T-cell (primary cell): Measurements from ENCODE around the gene ABCF3. TPM values are rescaled to one million over a fixed set of nuclear protein-coding genes. Genes with fewer than 3 reads are reported as not detected.

ENCODE experiments used
- ATAC-seq, 4 experiments: fragments of 200-7000 bp in 3 of 4; fragments of 150-1000 bp in 1 of 4; cut with Tn5 transposase; replicated peaks in 1 of 4; 1 replicate in 3 of 4; 2 replicates in 1 of 4; pipeline ENCODE4 v1.10.0; 2021; ENCODE audit warnings: moderate library complexity in 3 of 4, mild to moderate bottlenecking in 2 of 4, moderate number of reproducible peaks in 1 of 4
- CTCF ChIA-PET, 2 donors: fragments of 300-600 bp; sonication (Branson Sonifier 250); formaldehyde crosslinking; loops; one replicate each; lab custom pipeline; 2022; ENCODE audit warnings: antibody characterized with exemption in 2 of 2; lab: Charles Lee
- POLR2A ChIA-PET, 2 donors: fragments of 300-600 bp; sonication (Branson Sonifier 250); formaldehyde crosslinking; loops; one replicate each; lab custom pipeline; 2022; ENCODE audit warnings: antibody characterized with exemption in 2 of 2; lab: Charles Lee
- DNase-seq, 35 experiments: peaks; one replicate each; pipeline versions ENCODE4 v3.0.0 to v3.0.0-alpha.2; 2013 to 2023
- H3K27ac ChIP-seq: one replicate; pipeline ENCODE4 v1.5.1; 2013; ENCODE audit warnings: low read length
- H3K27me3 ChIP-seq, 2 experiments: replicated peaks in 1 of 2; 1 replicate in 1 of 2; 2 replicates in 1 of 2; pipeline versions ENCODE4 v1.6.1 to v1.7.0; 2013; ENCODE audit warnings: low read length in 1 of 2, mixed read lengths in 1 of 2; ENCODE audit not compliant: control insufficient read depth in 2 of 2, insufficient read depth in 2 of 2; ENCODE audit errors: extremely low read depth in 1 of 2
- H3K36me3 ChIP-seq, 2 donors: 1 replicate in 1 of 2; 2 replicates in 1 of 2; pipeline versions ENCODE4 v1.6.1 to v1.7.0; 2013; ENCODE audit warnings: low read length in 1 of 2; ENCODE audit not compliant: control insufficient read depth in 2 of 2, insufficient read depth in 1 of 2; ENCODE audit errors: extremely low read depth in 1 of 2
- H3K4me1 ChIP-seq, 2 experiments: 1 replicate in 1 of 2; 2 replicates in 1 of 2; pipeline versions ENCODE4 v1.6.1 to v1.7.0; 2013; ENCODE audit warnings: low read length in 2 of 2, mixed read lengths in 1 of 2; ENCODE audit not compliant: insufficient read depth in 2 of 2, control insufficient read depth in 1 of 2; ENCODE audit errors: extremely low read depth in 1 of 2
- H3K4me3 ChIP-seq, 2 donors: 1 replicate in 1 of 2; 2 replicates in 1 of 2; pipeline versions ENCODE4 v1.5.1 to v1.7.0; 2013; ENCODE audit warnings: mild to moderate bottlenecking in 2 of 2, low read length in 1 of 2, moderate library complexity in 1 of 2; ENCODE audit not compliant: control insufficient read depth in 1 of 2; ENCODE audit errors: extremely low read depth in 1 of 2
- H3K9me3 ChIP-seq: 2 replicates; pipeline ENCODE4 v1.7.0; 2013
- H3K27ac Mint-ChIP-seq, 2 donors: one replicate each; pipeline ENCODE4 v1.8.0; 2020 to 2021; ENCODE audit warnings: mild to moderate bottlenecking in 2 of 2, mixed read lengths in 2 of 2
- H3K27me3 Mint-ChIP-seq, 2 donors: one replicate each; pipeline ENCODE4 v1.8.0; 2021 to 2022; ENCODE audit warnings: mixed read lengths in 2 of 2
- H3K36me3 Mint-ChIP-seq: one replicate; pipeline ENCODE4 v1.8.0; 2021; ENCODE audit warnings: mixed read lengths
- H3K4me1 Mint-ChIP-seq, 3 donors: one replicate each; pipeline ENCODE4 v1.8.0; 2020 to 2022; ENCODE audit warnings: mixed read lengths in 3 of 3, mild to moderate bottlenecking in 1 of 3
- H3K4me3 Mint-ChIP-seq, 3 donors: one replicate each; pipeline ENCODE4 v1.8.0; 2020 to 2022; ENCODE audit warnings: mild to moderate bottlenecking in 3 of 3, mixed read lengths in 3 of 3, moderate library complexity in 3 of 3
- H3K9me3 Mint-ChIP-seq, 3 donors: one replicate each; pipeline ENCODE4 v1.8.0; 2020 to 2022; ENCODE audit warnings: mixed read lengths in 3 of 3
- WGBS: methylation state at CpG from one replicate; pipeline ENCODE4 v1.1.5; 2013; ENCODE audit warnings: missing lambda C conversion rate; ENCODE audit not compliant: insufficient coverage; 5-methylcytosine and 5-hydroxymethylcytosine counted together
- total RNA-seq, 35 experiments: library from RNA in 6 of 35; stranded (reverse) in 6 of 35; fragments of 120-200 nt in 1 of 35; gene quantifications; one replicate each; pipeline versions ENCODE4 v1.2.1 to v1.2.4 and lab custom pipeline; 2013 to 2026

Gene ABCF3
- total RNA-seq, 5 donors from 2014 or later (not counting 1 experiment from before 2014, with no cell fraction given) = 112 to 145 (median 125) TPM

DNA sequence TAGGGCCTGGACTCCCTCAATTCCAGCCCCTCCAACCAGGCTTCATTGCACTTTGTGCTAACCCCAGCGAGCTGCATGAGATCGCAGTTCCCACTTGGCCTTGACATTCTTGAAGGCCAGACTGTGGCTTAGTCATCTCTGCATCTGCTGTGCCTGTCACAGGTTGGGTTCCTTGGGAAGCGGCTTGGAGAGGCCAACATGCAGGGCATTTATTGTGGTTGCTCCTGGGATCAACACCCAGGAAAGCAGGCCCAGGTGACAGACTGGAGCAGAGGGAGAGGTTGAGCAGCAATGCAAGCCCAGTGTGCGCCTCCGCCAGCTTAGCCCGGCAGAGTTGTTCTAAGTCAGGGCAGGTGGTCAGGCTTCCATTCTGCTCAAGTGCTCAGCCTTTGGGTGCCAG is 10.5 kb downstream of the ABCF3 start:
- ATAC-seq (no peak), DNase-seq (no peak)
- Histone ChIP-seq H3K4me3 (no peak overlapping the region), H3K9me3 (no peaks in the 10 kb centered on the region), H3K4me1 (no peaks in the 10 kb centered on the region), H3K36me3 (peaks cover 5 to 45% of the 10 kb centered on the region in 2 donors), H3K27me3 (no peaks in the 10 kb centered on the region), H3K27ac (no peak overlapping the region)
- H3K9me3 Mint-ChIP-seq = no peaks in the 10 kb centered on the region
- CTCF ChIA-PET = no interaction called here
- WGBS = 88% methylated on average over 6 of the region's 6 CpGs
- POLR2A ChIA-PET = no interaction called here
- H3K4me1 Mint-ChIP-seq = no peaks in the 10 kb centered on the region
- peaks cover 35% of the 10 kb centered on the region for H3K36me3 Mint-ChIP-seq
- H3K27me3 Mint-ChIP-seq = no peaks in the 10 kb centered on the region
- H3K27ac Mint-ChIP-seq = no peak overlapping the region
- H3K4me3 Mint-ChIP-seq = no peak overlapping the region

DNA sequence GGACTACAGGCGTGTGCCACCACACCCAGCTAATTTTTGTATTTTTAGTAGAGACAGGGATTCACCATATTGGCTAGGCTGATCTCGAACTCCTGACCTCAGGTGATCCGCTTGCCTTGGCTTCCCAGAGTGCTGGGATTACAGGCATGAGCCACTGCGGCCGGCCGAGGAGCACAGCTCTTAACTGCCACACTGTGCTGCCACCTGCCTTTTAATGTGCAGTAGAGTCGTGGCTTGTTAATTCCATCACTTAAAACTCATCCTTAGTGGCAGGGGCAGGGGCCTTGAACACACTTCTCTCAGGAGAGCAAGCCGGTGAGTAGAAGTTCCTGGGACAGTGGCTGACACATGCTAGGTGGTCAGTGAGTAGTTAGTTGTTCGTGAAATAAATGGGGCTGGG is 12.5 kb downstream of the ABCF3 start:
- H3K4me1 Mint-ChIP-seq = no peaks in the 10 kb centered on the region
- H3K36me3 Mint-ChIP-seq = peaks cover 21% of the 10 kb centered on the region
- Histone ChIP-seq H3K27me3 (peaks cover 0 to 6% of the 10 kb centered on the region in 2 experiments), H3K27ac (no peak overlapping the region), H3K4me3 (no peak overlapping the region), H3K4me1 (no peaks in the 10 kb centered on the region), H3K9me3 (no peaks in the 10 kb centered on the region), H3K36me3 (peaks cover under 1 to 25% of the 10 kb centered on the region in 2 donors)
- no peaks in the 10 kb centered on the region for H3K9me3 Mint-ChIP-seq
- no peak overlapping the region for H3K27ac Mint-ChIP-seq
- ATAC-seq (no peak), DNase-seq (no peak)
- POLR2A ChIA-PET = no interaction called here
- CTCF ChIA-PET = no interaction called here
- whole genome bisulfite sequencing = 100% methylated on average over 3 of the region's 9 CpGs
- H3K4me3 Mint-ChIP-seq = no peak overlapping the region
- no peaks in the 10 kb centered on the region for H3K27me3 Mint-ChIP-seq

DNA sequence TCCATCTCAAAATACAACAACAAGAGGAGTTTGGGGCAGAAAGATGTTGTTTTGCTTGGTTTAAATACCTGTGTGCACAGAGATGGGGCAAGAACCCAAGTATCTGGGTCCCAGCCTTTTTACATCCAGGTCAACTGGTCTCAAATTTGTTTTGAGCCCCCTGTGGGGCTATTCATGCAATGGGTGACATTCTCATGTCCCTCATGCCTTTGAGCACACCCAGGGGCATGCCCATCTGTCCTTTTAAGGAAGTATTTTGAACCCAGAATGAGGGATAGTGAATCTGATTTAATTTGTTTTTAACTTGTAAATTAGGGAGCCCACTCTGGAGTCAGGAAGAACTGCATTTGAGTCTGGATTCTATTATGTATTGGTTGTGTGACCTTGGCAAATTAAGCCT is 14.8 kb downstream of the ABCF3 start:
- Mint-ChIP-seq H3K4me1 (no peaks in the 10 kb centered on the region), H3K36me3 (peaks cover 2% of the 10 kb centered on the region), H3K27ac (no peak overlapping the region), H3K27me3 (peaks cover under 1 to 5% of the 10 kb centered on the region in 2 donors), H3K9me3 (no peaks in the 10 kb centered on the region), H3K4me3 (no peak overlapping the region)
- DNase-seq (no peak), ATAC-seq (no peak)
- ChIA-PET CTCF (no interaction called here), POLR2A (no interaction called here)
- no peak overlapping the region for H3K27ac ChIP-seq
- H3K27me3 ChIP-seq = peaks cover 0 to 15% of the 10 kb centered on the region in 2 experiments
- peaks cover 0 to 4% of the 10 kb centered on the region in 2 donors for H3K36me3 ChIP-seq
- no peak overlapping the region for H3K4me3 ChIP-seq
- H3K9me3 ChIP-seq = no peaks in the 10 kb centered on the region
- no peaks in the 10 kb centered on the region for H3K4me1 ChIP-seq

DNA sequence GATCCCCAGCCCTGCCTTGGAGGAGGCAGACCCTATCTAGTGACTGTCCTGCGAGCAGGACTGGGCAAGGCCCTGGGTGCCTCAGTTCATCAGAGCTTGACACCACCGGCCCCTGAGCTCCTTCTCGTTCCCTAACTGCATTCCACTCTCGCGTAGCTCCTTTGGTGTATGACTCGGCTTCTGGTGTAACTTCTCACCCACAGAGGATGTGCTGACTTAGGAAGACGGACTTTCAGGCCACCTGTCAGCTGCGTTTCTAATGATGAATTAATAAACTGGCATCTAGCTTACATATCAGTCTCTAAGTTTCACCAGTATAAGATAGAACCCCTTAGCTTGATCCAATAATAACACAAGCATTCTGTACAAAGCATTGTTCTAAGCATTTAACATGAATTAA is 17.5 kb downstream of the ABCF3 start:
- POLR2A ChIA-PET = no interaction called here
- H3K27me3 Mint-ChIP-seq = peaks cover 16 to 18% of the 10 kb centered on the region in 2 donors
- WGBS = 86% methylated on average over 8 of the region's 8 CpGs
- ATAC-seq (no peak), DNase-seq (no peak)
- peaks cover 0 to 35% of the 10 kb centered on the region in 2 experiments for H3K27me3 ChIP-seq
- no peaks in the 10 kb centered on the region for H3K4me1 ChIP-seq
- no peak overlapping the region for H3K4me3 ChIP-seq
- no peaks in the 10 kb centered on the region for H3K9me3 Mint-ChIP-seq
- H3K27ac Mint-ChIP-seq = no peak overlapping the region
- no peak overlapping the region for H3K4me3 Mint-ChIP-seq
- H3K4me1 Mint-ChIP-seq = no peaks in the 10 kb centered on the region
- no peaks in the 10 kb centered on the region for H3K9me3 ChIP-seq
- H3K36me3 Mint-ChIP-seq = no peaks in the 10 kb centered on the region
- CTCF ChIA-PET = interaction anchor here in 1 of 2 donors (0.6 kb wide), 2 partner anchors 29 to 507 kb away, joined by 3 read pairs; no protein-coding TSS in a partner anchor
- H3K36me3 ChIP-seq = no peaks in the 10 kb centered on the region
- H3K27ac ChIP-seq = no peak overlapping the region

DNA sequence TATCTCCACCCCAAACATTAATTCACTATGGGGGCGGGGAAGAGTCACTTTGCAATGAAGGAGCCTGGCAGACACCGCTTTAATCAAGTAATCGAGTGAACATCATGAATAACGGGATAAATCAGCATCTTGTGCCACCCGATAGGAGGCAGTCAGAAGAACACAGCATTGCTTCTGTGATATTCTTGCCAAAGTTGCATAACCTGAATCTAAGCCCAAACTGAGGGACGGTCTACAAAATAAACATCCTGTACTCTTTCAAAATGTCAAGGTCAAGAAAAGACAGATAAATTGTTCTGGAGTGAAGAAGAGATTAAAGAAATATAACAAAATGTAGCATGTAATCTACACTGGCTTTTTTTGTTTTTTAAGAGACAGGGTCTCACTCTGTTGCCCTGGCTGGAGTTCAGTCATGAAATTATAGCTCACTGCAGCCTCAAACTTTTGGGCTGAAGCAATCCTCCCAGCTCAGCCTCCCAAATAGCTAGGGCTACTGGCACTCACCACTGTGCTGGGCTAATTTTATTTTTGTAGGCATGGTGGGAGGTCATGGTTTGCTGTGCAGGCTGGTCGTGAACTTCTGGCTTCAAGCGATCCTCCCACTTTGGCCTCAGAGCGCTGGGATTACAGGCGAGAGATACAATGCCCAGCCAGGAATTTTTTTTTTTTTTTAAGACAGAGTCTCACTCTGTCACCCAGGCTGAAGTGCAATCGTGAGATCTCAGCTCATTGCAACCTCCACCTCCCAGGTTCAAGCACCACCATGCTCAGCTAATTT is 23.3 kb downstream of the ABCF3 start:
- CTCF ChIA-PET = no interaction called here
- POLR2A ChIA-PET = no interaction called here
- 87% methylated on average over 8 of the region's 11 CpGs for WGBS

DNA sequence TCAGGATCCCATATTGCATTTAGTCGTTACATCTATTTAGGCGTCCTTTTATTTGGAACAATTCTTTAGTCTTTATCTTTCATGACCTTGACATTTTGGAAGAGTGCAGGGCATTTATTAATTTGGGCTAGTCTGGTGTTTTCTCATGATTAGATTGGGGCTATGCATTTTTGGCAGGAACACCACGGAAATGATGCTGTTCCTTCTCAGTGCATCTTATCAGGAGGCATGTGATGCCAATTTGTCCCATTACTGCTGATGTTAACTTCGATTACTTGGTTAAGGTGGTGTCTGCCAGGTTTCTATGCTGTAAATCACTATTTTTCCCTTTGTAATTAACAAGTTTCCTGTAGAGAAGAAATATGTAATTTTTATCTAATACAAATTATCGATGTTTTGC is 25.3 kb downstream of the ABCF3 start:
- CTCF ChIA-PET = interaction anchor here in 1 of 2 donors (1.2 kb wide), 1 partner anchor 16 kb away, joined by 6 read pairs; no protein-coding TSS in a partner anchor
- Mint-ChIP-seq H3K36me3 (no peaks in the 10 kb centered on the region), H3K27me3 (peaks cover 14 to 16% of the 10 kb centered on the region in 2 donors), H3K9me3 (no peaks in the 10 kb centered on the region), H3K27ac (no peak overlapping the region), H3K4me3 (no peak overlapping the region), H3K4me1 (no peaks in the 10 kb centered on the region)
- H3K4me3 ChIP-seq = no peak overlapping the region
- no peaks in the 10 kb centered on the region for H3K36me3 ChIP-seq
- no peak overlapping the region for H3K27ac ChIP-seq
- WGBS = 100% methylated on average over 2 of the region's 5 CpGs
- H3K4me1 ChIP-seq = no peaks in the 10 kb centered on the region
- POLR2A ChIA-PET = interaction anchor here in 1 of 2 donors (0.7 kb wide), 1 partner anchor 21 kb away, joined by 3 read pairs; no protein-coding TSS in a partner anchor
- no peak for ATAC-seq
- no peaks in the 10 kb centered on the region for H3K9me3 ChIP-seq
- no peak for DNase-seq
- peaks cover 3 to 18% of the 10 kb centered on the region in 2 experiments for H3K27me3 ChIP-seq

More for the DNA sequence above, 23.3 kb downstream of the ABCF3 start:
- H3K36me3 Mint-ChIP-seq = no peaks in the 10 kb centered on the region
- Histone ChIP-seq H3K9me3 (no peaks in the 10 kb centered on the region), H3K4me3 (no peak overlapping the region), H3K4me1 (no peaks in the 10 kb centered on the region), H3K36me3 (no peaks in the 10 kb centered on the region), H3K27ac (no peak overlapping the region), H3K27me3 (peaks cover 3 to 22% of the 10 kb centered on the region in 2 experiments)
- DNase-seq (no peak), ATAC-seq (no peak)
- no peaks in the 10 kb centered on the region for H3K9me3 Mint-ChIP-seq
- no peaks in the 10 kb centered on the region for H3K4me1 Mint-ChIP-seq
- H3K27ac Mint-ChIP-seq = no peak overlapping the region
- peaks cover 16 to 18% of the 10 kb centered on the region in 2 donors for H3K27me3 Mint-ChIP-seq
- H3K4me3 Mint-ChIP-seq = no peak overlapping the region
